NCI-H2171 treated with DMSO at 0.1 percent for 48 hours (cell line): ENCODE measurements around the gene TNFRSF8.
A peak's percentile ranks its signal among the peaks of the same experiment; 100 is the strongest.
"Not testable (repeated sequence)": the region's sequence is repeated elsewhere in the genome, so short reads cannot be mapped to it uniquely, and the experiment has no call there.

Source experiments
- DNase-seq: peaks from one replicate; lab custom pipeline; 2025; lab: John Stamatoyannopoulos, UW

The TNFRSF8 gene

GRCh38 chr1:12085643-12086260, 22.6 kb downstream of the TNFRSF8 start:
- DNase-seq, result no peak

GRCh38 chr1:12087797-12088314, 24.8 kb downstream of the TNFRSF8 start:
- no peak for DNase-seq

GRCh38 chr1:12088607-12089006, 25.5 kb downstream of the TNFRSF8 start:
- no peak for DNase-seq

- no peak for DNase-seq
These were observed 27.2 kb downstream of the TNFRSF8 start for GRCh38 chr1:12090326-12090725.

GRCh38 chr1:12091191-12091590, 28.1 kb downstream of the TNFRSF8 start:
- DNase-seq, result no peak

- DNase-seq, result no peak
These were observed 31.1 kb downstream of the TNFRSF8 start for GRCh38 chr1:12094180-12094579.

GRCh38 chr1:12095452-12096263, 32.6 kb downstream of the TNFRSF8 start:
- DNase-seq, result peak; percentile 61

GRCh38 chr1:12096615-12097014, 33.5 kb downstream of the TNFRSF8 start:
- DNase-seq, result no peak

GRCh38 chr1:12097321-12097720, 34.2 kb downstream of the TNFRSF8 start:
- DNase-seq, result no peak

GRCh38 chr1:12098786-12099185, 35.7 kb downstream of the TNFRSF8 start:
- DNase-seq, result no peak

- no peak for DNase-seq
These were observed 36.5 kb downstream of the TNFRSF8 start for GRCh38 chr1:12099610-12100009.

GRCh38 chr1:12100071-12100470, 37.0 kb downstream of the TNFRSF8 start:
- DNase-seq, result no peak

- not testable (repeated sequence) for DNase-seq
These were observed 38.0 kb downstream of the TNFRSF8 start for GRCh38 chr1:12101120-12101519.

- DNase-seq, result no peak
These were observed 39.0 kb downstream of the TNFRSF8 start for GRCh38 chr1:12102066-12102465.

- no peak for DNase-seq
These were observed 41.3 kb downstream of the TNFRSF8 start for GRCh38 chr1:12104417-12104816.

- DNase-seq, result no peak
These were observed 43.0 kb downstream of the TNFRSF8 start for GRCh38 chr1:12106153-12106552.

- DNase-seq, result not testable (repeated sequence)
These were observed 43.8 kb downstream of the TNFRSF8 start for GRCh38 chr1:12106861-12107260.

GRCh38 chr1:12107718-12108117, 44.6 kb downstream of the TNFRSF8 start:
- no peak for DNase-seq

- DNase-seq, result no peak
These were observed 46.8 kb downstream of the TNFRSF8 start for GRCh38 chr1:12109901-12110300.

- no peak for DNase-seq
These were observed 48.6 kb downstream of the TNFRSF8 start for GRCh38 chr1:12111741-12112140.

GRCh38 chr1:12112711-12113161, 49.6 kb downstream of the TNFRSF8 start:
- no peak for DNase-seq

- peak; percentile 75 for DNase-seq
These were observed 50.6 kb downstream of the TNFRSF8 start for GRCh38 chr1:12113433-12114339.
